CD4-positive, alpha-beta memory T cell (primary cell): Measurements from ENCODE around the gene HAT1. TPM values are rescaled to one million over a fixed set of nuclear protein-coding genes. Genes with fewer than 3 reads are reported as not detected.
"Not testable (repeated sequence)": the region's sequence is repeated elsewhere in the genome, so short reads cannot be mapped to it uniquely, and the experiment has no call there.

Experiments used
- CTCF ChIA-PET: fragments of 350-600 bp; sonication (Branson Sonifier 250); formaldehyde crosslinking; loops from one replicate; lab custom pipeline; 2021; ENCODE audit warnings: inconsistent platforms; ENCODE audit not compliant: partially characterized antibody; lab: Charles Lee
- POLR2A ChIA-PET: fragments of 350-600 bp; sonication (Branson Sonifier 250); formaldehyde crosslinking; loops from one replicate; lab custom pipeline; 2021; ENCODE audit not compliant: partially characterized antibody; lab: Charles Lee
- DNase-seq, 5 donors: peaks; one replicate each; pipeline versions ENCODE4 v3.0.0 to v3.0.0-alpha.2; 2020 to 2022; ENCODE audit warnings: mixed read lengths in 1 of 5
- H3K27ac ChIP-seq: one replicate; pipeline ENCODE4 v1.7.0; 2013; ENCODE audit warnings: low read depth, low read length
- H3K27me3 ChIP-seq: 2 replicates; pipeline ENCODE4 v1.7.0; 2013; ENCODE audit warnings: mild to moderate bottlenecking, low read length, moderate library complexity; ENCODE audit not compliant: insufficient read depth
- H3K36me3 ChIP-seq: 2 replicates; pipeline ENCODE4 v1.7.0; 2013; ENCODE audit warnings: mild to moderate bottlenecking, low read length, moderate library complexity; ENCODE audit not compliant: insufficient read depth
- H3K4me1 ChIP-seq: 2 replicates; pipeline ENCODE4 v1.7.0; 2013; ENCODE audit warnings: mild to moderate bottlenecking, low read length, moderate library complexity; ENCODE audit not compliant: insufficient read depth
- H3K4me3 ChIP-seq, 2 donors: one replicate each; pipeline ENCODE4 v1.7.0; 2013; ENCODE audit warnings: low read length in 2 of 2, mild to moderate bottlenecking in 1 of 2
- H3K9me3 ChIP-seq, 2 donors: one replicate each; pipeline ENCODE4 v1.7.0; 2013; ENCODE audit warnings: low read length in 2 of 2, control low read depth in 1 of 2; ENCODE audit not compliant: control insufficient read depth in 1 of 2
- H3K27ac Mint-ChIP-seq, 7 donors: one replicate each; pipeline ENCODE4 v1.8.0; 2020 to 2021; ENCODE audit warnings: mixed read lengths in 7 of 7, mild to moderate bottlenecking in 6 of 7, inconsistent platforms in 3 of 7, moderate library complexity in 3 of 7
- H3K27me3 Mint-ChIP-seq, 2 donors: one replicate each; pipeline ENCODE4 v1.8.0; 2020 to 2021; ENCODE audit warnings: mixed read lengths in 2 of 2
- H3K36me3 Mint-ChIP-seq, 2 donors: one replicate each; pipeline ENCODE4 v1.8.0; 2020 to 2021; ENCODE audit warnings: mixed read lengths in 2 of 2, inconsistent platforms in 1 of 2, mild to moderate bottlenecking in 1 of 2
- H3K4me1 Mint-ChIP-seq, 4 donors: one replicate each; pipeline ENCODE4 v1.8.0; 2020 to 2021; ENCODE audit warnings: mixed read lengths in 4 of 4, mild to moderate bottlenecking in 1 of 4
- H3K4me3 Mint-ChIP-seq, 8 donors: one replicate each; pipeline ENCODE4 v1.8.0; 2020 to 2021; ENCODE audit warnings: mixed read lengths in 8 of 8, mild to moderate bottlenecking in 7 of 8, moderate library complexity in 6 of 8, inconsistent platforms in 3 of 8
- H3K9me3 Mint-ChIP-seq, 8 donors: one replicate each; pipeline ENCODE4 v1.8.0; 2020 to 2021; ENCODE audit warnings: mixed read lengths in 8 of 8, mild to moderate bottlenecking in 5 of 8, inconsistent platforms in 3 of 8, moderate library complexity in 1 of 8
- intact Hi-C: fragments of 100-400 bp; cut with micrococcal nuclease; formaldehyde crosslinking; loops from one replicate; pipeline ENCODE4 v1.15.1; 2023
- polyA plus RNA-seq, 2 donors: library from polyadenylated mRNA; unstranded; fragments of 300-500 nt; fragmentation: Illumina TruSeq; gene quantifications; one replicate each; pipeline ENCODE4 v1.2.3, GENCODE V29; 2021
- total RNA-seq, 2 experiments: library from RNA; stranded (reverse); gene quantifications; one replicate each; pipeline ENCODE4 v1.2.3, GENCODE V29; 2021

The HAT1 gene
- total and polyA plus RNA-seq, 4 experiments from 2014 or later: 22.6 to 75.2 (median 46.8) TPM

DNA sequence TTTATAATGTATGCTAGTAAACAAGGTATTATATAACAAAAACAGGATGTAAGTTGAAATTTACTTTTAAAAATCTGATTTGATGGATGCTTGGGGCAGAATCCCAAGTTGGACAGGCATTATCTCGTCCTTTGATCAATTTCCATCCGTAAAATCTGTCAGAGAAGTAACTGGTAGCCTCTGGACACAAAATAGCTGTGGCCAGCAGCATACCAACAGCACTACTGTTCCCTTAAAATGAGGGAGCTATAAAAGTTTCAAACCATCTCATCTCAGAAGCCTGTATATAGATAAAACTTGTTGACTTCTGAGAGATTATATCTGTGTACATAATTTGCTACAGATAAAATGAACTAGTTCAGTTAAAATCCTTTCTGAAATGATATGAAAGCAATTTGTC is 62.8 kb downstream of the HAT1 start:
- H3K4me1 ChIP-seq: no peaks in the 10 kb centered on the region
- H3K36me3 ChIP-seq: peaks cover 7% of the 10 kb centered on the region
- intact Hi-C loops: no loop called here
- no peak overlapping the region for H3K27ac ChIP-seq
- no peak overlapping the region for H3K4me3 Mint-ChIP-seq
- CTCF ChIA-PET: no interaction called here
- no peaks in the 10 kb centered on the region for H3K9me3 ChIP-seq
- H3K4me1 Mint-ChIP-seq: no peaks in the 10 kb centered on the region
- no peak for DNase-seq
- peaks cover 28% of the 10 kb centered on the region in 2 donors for H3K36me3 Mint-ChIP-seq
- H3K27me3 ChIP-seq: no peaks in the 10 kb centered on the region
- peaks cover 0 to 2% of the 10 kb centered on the region in 2 donors for H3K27me3 Mint-ChIP-seq
- POLR2A ChIA-PET: no interaction called here
- H3K27ac Mint-ChIP-seq: no peak overlapping the region
- peaks cover 0 to 2% (median 0%) of the 10 kb centered on the region in 8 donors for H3K9me3 Mint-ChIP-seq
- no peak overlapping the region for H3K4me3 ChIP-seq

DNA sequence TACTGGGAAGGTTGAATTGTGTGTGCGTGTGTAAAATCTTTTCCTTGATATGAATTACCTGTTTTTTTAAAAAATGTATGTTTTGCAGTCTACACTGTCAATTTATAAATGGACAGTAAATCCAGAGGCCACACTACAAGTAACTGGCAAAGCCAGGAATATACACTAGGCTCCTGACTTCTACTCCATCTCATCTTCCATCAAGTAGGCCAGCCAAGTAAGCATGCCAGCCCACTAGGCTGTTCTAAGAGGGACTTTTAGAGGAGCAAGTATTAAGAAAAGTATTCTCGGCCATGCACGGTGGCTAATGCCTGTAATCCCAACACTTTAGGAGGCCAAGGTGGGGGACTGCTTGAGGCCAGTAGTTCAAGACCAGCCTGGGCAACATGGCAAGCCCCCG is 64.5 kb downstream of the HAT1 start:
- ChIA-PET POLR2A (no interaction called here), CTCF (no interaction called here)
- Histone ChIP-seq H3K4me1 (no peaks in the 10 kb centered on the region), H3K27ac (no peak overlapping the region), H3K9me3 (no peaks in the 10 kb centered on the region), H3K27me3 (no peaks in the 10 kb centered on the region), H3K4me3 (no peak overlapping the region), H3K36me3 (peaks cover 7% of the 10 kb centered on the region)
- peaks cover 22 to 23% of the 10 kb centered on the region in 2 donors for H3K36me3 Mint-ChIP-seq
- intact Hi-C loops: no loop called here
- peaks cover 0 to 5% (median 3%) of the 10 kb centered on the region in 4 donors for H3K4me1 Mint-ChIP-seq
- no peak overlapping the region for H3K4me3 Mint-ChIP-seq
- peaks cover 0 to 2% (median 0%) of the 10 kb centered on the region in 8 donors for H3K9me3 Mint-ChIP-seq
- no peak for DNase-seq
- H3K27ac Mint-ChIP-seq: no peak overlapping the region
- peaks cover 2% of the 10 kb centered on the region in 2 donors for H3K27me3 Mint-ChIP-seq

DNA sequence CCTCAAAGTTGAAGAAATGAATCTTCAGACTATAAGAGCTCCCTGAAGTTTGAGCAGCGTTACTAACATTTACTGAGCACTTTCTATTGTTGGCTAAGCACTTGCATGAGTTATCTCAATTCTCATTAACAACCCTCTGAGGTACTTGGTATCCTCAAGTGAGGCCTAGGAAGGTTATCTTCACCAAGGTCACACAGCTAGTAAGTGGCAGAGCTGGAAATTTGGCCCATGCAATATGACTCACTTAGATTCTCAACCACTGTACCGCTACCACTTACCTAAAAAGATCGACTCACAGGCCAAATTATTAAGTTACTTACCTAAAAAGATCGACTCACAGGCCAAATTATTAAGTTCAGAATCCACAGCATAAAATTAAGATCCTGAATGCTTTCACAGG is 68.8 kb downstream of the HAT1 start:
- DNase-seq: no peak
- H3K36me3 Mint-ChIP-seq: peaks cover 0 to under 1% of the 10 kb centered on the region in 2 donors
- H3K9me3 Mint-ChIP-seq: peaks cover 0 to 2% (median 0%) of the 10 kb centered on the region in 8 donors
- H3K27ac Mint-ChIP-seq: peak overlapping the region in 1 of 7 donors; percentile 50
- no peaks in the 10 kb centered on the region for H3K9me3 ChIP-seq
- H3K36me3 ChIP-seq: no peaks in the 10 kb centered on the region
- H3K4me3 ChIP-seq: no peak overlapping the region
- no peaks in the 10 kb centered on the region for H3K4me1 ChIP-seq
- H3K4me3 Mint-ChIP-seq: no peak overlapping the region
- intact Hi-C loops: loop anchor here (10.0 kb wide), 1 partner anchor 114 kb away; the partner anchor contains the start of gene DLX2
- no peaks in the 10 kb centered on the region for H3K27me3 ChIP-seq
- H3K27ac ChIP-seq: no peak overlapping the region
- CTCF ChIA-PET: interaction anchor here (1.4 kb wide), 1 partner anchor 8 kb away, joined by 3 read pairs; the partner anchor contains the start of gene METAP1D
- peaks cover 6 to 13% of the 10 kb centered on the region in 2 donors for H3K27me3 Mint-ChIP-seq
- peaks cover 0 to 5% (median 3%) of the 10 kb centered on the region in 4 donors for H3K4me1 Mint-ChIP-seq
- POLR2A ChIA-PET: no interaction called here

DNA sequence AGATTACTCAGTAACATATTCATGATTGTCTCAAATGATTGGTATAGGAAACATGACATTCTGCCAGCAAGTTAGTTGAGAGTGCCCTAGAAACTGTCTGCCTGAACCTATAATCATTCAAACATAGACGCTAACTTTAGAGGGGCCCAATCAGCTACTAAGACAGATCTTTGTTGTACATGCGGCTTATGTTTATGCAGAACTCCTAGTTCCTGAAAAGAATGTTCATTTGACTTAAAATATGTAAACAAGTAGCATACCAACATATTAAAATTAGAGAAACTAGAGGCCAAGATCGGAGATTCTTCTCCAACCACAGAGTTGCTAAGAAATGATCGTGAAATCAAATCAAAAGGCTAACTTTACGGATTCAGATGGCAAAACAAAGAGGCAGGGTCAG is 73.3 kb downstream of the HAT1 start:
- peaks cover 4 to 13% of the 10 kb centered on the region in 2 donors for H3K27me3 Mint-ChIP-seq
- no peak overlapping the region for H3K27ac Mint-ChIP-seq
- Histone ChIP-seq H3K4me3 (no peak overlapping the region), H3K9me3 (no peaks in the 10 kb centered on the region), H3K27me3 (no peaks in the 10 kb centered on the region), H3K36me3 (no peaks in the 10 kb centered on the region), H3K27ac (no peak overlapping the region), H3K4me1 (peaks cover 12% of the 10 kb centered on the region)
- no peaks in the 10 kb centered on the region for H3K36me3 Mint-ChIP-seq
- peaks cover 12 to 22% (median 16%) of the 10 kb centered on the region in 4 donors for H3K4me1 Mint-ChIP-seq
- ChIA-PET POLR2A (no interaction called here), CTCF (no interaction called here)
- DNase-seq: no peak
- H3K4me3 Mint-ChIP-seq: no peak overlapping the region
- no peaks in the 10 kb centered on the region for H3K9me3 Mint-ChIP-seq
- intact Hi-C loops: loop anchor here (10.0 kb wide), 1 partner anchor 109 kb away; the partner anchor contains the start of gene DLX2

DNA sequence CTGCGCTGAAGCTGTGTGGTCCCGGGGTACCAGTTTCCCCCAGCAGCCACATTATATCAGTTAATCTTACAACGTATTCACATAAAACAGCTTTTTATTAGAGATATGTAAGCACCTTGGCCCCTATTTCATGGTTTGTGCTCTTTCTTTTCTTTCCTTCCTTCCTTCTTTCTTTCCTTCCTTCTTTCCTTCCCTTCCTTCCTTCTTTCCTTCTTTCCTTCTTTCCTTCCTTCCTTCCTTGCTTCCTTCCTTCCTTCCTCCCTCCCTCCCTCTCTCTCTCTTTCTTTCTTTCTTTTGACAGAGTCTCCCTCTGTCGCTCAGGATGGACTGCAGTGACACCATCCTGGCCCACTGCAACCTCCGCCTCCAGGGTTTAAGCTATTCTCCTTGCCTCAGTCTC is 73.8 kb downstream of the HAT1 start:
- ChIA-PET POLR2A (no interaction called here), CTCF (no interaction called here)
- Mint-ChIP-seq H3K36me3 (no peaks in the 10 kb centered on the region), H3K27ac (peak overlapping the region in 1 of 7 donors; percentile 18), H3K27me3 (peaks cover 4 to 13% of the 10 kb centered on the region in 2 donors), H3K4me3 (no peak overlapping the region), H3K4me1 (peaks cover 9 to 20% (median 16%) of the 10 kb centered on the region in 4 donors), H3K9me3 (peaks cover 0 to 1% (median 0%) of the 10 kb centered on the region in 8 donors)
- no peak overlapping the region for H3K4me3 ChIP-seq
- H3K27ac ChIP-seq: no peak overlapping the region
- H3K36me3 ChIP-seq: no peaks in the 10 kb centered on the region
- peaks cover 12% of the 10 kb centered on the region for H3K4me1 ChIP-seq
- DNase-seq: no peak
- no peaks in the 10 kb centered on the region for H3K27me3 ChIP-seq
- H3K9me3 ChIP-seq: no peaks in the 10 kb centered on the region
- intact Hi-C loops: loop anchor here (10.0 kb wide), 1 partner anchor 109 kb away; the partner anchor contains the start of gene DLX2

DNA sequence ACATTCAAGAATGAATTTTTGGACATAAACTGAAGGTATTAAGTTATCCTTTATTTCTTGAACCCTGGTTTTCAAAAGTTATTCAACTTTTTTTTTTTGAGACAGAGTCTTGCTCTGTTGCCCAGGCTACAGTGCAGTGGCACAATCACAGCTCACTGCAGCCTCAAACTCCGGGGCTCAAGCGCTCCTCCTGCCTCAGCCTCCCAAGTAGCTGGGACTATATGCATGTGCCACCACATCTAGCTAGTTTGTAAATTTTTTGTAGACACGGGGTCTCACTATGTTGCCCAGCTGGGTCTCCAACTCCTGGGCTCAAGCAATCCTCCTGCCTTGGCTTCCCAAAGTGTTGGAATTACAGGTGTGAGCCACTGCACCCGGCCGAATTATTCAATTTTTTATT is 74.8 kb downstream of the HAT1 start:
- POLR2A ChIA-PET, H3K9me3 Mint-ChIP-seq, H3K27ac Mint-ChIP-seq, H3K27ac ChIP-seq, H3K9me3 ChIP-seq, H3K4me3 ChIP-seq, H3K27me3 ChIP-seq, H3K36me3 Mint-ChIP-seq, H3K36me3 ChIP-seq, CTCF ChIA-PET, DNase-seq: not testable (repeated sequence)
- H3K27me3 Mint-ChIP-seq: peaks cover 4 to 12% of the 10 kb centered on the region in 2 donors
- peak overlapping the region in 1 of 8 donors; percentile 21 for H3K4me3 Mint-ChIP-seq
- H3K4me1 Mint-ChIP-seq: peaks cover 8 to 20% (median 14%) of the 10 kb centered on the region in 4 donors
- peaks cover 12% of the 10 kb centered on the region for H3K4me1 ChIP-seq
- intact Hi-C loops: loop anchor here (10.0 kb wide), 1 partner anchor 108 kb away; the partner anchor contains the start of gene DLX2

DNA sequence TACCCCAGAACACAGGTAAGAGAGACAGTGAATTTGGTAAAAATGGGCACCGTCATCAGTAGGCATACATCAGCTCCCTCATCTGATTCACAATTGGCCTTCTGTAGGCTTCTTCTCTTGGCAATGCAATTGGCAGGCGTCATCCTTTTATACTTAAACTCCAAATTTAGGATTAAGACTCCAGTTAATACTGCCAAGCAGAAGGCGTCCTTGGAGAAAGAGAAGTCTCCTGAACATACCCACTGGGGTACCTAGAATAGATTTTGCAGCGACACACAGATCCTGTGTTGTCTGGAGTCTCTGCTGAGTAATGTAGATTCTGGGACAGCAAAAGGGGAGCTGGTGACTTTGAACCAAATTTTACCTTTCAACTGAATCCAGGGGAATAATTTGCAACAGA is 76.9 kb downstream of the HAT1 start:
- DNase-seq: no peak
- peaks cover 12% of the 10 kb centered on the region for H3K4me1 ChIP-seq
- ChIA-PET CTCF (interaction anchor here (0.9 kb wide), 1 partner anchor 8 kb away, joined by 3 read pairs; no protein-coding TSS in a partner anchor), POLR2A (interaction anchor here (0.6 to 1.7 kb wide), 3 partner anchors 14 to 450 kb away, joined by 3 read pairs; partner anchors contain the start of gene DLX2)
- no peaks in the 10 kb centered on the region for H3K36me3 ChIP-seq
- Mint-ChIP-seq H3K27me3 (peaks cover 2 to 9% of the 10 kb centered on the region in 2 donors), H3K4me1 (peaks cover 8 to 20% (median 14%) of the 10 kb centered on the region in 4 donors), H3K9me3 (peaks cover 0 to 2% (median 0%) of the 10 kb centered on the region in 8 donors), H3K4me3 (peak overlapping the region; percentile 79 to 92 (median 84)), H3K27ac (peak overlapping the region in 6 of 7 donors; percentile 47 to 83 (median 72)), H3K36me3 (no peaks in the 10 kb centered on the region)
- intact Hi-C loops: loop anchor here (1.0 to 10.0 kb wide), 3 partner anchors 77 to 106 kb away; partner anchors contain the start of genes DLX2, HAT1 and SLC25A12
- H3K9me3 ChIP-seq: no peaks in the 10 kb centered on the region
- peak overlapping the region; percentile 34 for H3K27ac ChIP-seq
- no peaks in the 10 kb centered on the region for H3K27me3 ChIP-seq
- H3K4me3 ChIP-seq: peak overlapping the region; percentile 3 to 88
